GM18517 (cell line): ENCODE measurements around the gene RORC.

ENCODE experiments used
- ATAC-seq: cut with Tn5 transposase; IDR thresholded peaks from one replicate; pipeline ENCODE4 v1.9.1; 2021; ENCODE audit warnings: mild to moderate bottlenecking, moderate library complexity; ENCODE audit not compliant: unreplicated experiment

Gene RORC

GRCh38 chr1:151828921-151829320 is 2.7 kb downstream of the RORC start:
- ATAC-seq, result no peak

- no peak for ATAC-seq
Observed at GRCh38 chr1:151827853-151828252, 3.7 kb downstream of the RORC start.

DNA sequence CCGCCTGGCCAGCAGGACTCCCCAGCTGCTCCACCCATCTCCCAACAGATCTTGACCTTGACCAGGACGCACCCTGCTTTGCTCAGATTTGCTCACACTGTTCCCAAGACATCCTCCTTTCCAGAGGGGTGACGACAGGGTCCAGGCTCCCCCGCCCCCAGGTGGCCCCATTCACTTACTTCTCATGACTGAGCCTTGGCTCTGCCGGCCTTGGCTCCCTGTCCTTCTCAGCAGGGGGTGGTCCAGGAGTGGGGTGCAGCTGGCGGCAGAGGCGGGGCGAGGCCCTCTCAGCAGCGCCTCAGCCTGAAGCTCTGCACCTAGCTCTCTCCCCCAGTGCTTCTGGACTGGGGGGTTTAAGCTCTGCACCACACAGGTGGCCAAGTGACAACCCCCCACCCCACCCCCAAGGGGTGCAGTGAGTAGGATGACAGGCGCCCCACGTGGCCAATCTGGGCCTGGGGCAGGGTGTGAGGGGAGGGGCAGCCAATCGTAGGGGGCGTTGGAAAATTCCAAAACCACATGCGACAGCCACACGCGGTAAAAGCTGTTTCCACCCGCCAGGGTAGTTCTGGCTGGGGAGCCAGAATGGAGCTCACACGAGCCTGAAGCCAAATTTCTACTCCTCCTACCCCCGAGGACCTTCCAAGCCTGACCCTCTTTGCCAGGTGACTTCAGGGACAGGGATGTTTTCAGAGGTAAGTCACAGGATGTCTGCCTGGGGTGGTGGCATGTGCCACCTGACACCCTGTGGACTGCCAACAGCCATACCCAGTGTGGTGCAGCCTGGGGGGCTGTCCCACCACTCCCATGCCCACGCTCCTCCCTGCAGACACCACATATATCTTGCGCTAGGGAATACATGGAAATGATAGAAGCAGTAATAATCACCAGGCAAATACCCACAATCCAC is 5.6 kb downstream of the RORC start:
- no peak for ATAC-seq

- ATAC-seq, result no peak
Observed at GRCh38 chr1:151825204-151825603, 6.4 kb downstream of the RORC start.

DNA sequence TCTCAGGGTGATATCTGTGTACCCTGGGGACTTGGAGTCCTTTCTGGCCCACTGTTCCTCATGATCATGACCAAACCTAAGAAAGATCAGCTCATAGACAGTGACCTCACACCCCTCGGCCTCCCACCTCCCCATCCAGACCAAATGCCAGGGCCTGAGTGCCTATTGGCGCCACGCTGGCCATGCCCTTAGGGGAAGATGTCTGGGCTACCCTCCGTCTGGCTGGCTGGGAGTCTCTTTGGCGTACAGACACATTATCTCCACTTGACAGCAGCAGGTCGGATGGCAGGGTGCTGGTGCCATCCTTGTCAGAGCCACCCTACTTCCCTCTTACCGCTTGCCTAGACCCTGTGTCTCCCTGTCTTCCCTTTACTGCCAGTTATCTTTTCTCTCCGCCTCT is 8.4 kb downstream of the RORC start:
- no peak for ATAC-seq

DNA sequence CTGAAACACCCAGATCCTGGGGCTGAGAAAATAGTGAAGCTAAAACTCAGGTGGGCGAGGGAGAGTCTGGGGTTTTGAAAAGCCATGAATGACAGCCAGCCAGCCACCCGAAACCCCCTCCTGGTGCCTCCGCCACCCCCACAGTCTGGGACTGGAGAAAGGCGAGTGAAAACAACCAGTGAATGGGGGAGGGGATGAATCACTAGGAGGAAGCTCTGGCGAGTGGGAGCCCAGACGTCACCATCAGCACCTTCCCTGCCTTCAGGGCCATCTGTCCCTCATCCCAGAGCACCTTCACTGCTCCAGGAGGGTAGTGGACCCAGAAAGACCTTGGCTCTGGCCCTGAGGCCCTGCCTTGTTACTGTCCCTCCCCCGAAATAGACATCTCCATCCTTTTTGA is 9.2 kb downstream of the RORC start:
- no peak for ATAC-seq

- no peak for ATAC-seq
Observed at GRCh38 chr1:151820940-151821339, 10.7 kb downstream of the RORC start.

DNA sequence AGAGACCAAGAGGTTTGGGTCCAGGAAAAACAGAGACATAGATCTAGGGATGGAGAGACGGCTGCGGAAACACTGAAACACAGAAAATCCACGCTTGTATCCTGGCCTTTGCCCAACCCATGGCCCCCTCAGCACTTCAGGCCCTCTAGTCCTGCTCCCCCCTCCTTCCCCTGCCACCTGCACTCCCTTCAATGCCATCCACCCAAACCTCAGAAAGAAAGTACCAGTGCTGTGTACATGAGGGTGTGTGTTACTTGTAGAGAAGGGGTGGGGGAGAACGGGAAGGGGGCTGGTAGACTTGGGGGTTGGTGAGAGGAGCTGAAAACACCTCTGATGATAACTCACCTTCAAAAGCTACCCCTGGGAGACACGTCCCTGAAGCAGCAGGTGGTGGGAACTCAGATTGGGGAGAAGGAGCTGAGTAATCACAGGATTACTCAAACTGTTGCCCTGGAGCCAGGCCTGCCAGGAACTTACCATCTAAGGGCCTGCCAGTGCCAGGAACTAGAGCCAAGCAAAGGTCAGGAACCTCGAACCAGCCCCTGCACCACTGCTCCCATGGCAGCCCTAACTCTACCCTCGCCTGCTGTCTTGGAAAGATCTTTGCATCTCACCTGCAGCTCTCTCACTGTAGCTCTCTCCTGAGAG is 11.5 kb downstream of the RORC start:
- no peak for ATAC-seq

DNA sequence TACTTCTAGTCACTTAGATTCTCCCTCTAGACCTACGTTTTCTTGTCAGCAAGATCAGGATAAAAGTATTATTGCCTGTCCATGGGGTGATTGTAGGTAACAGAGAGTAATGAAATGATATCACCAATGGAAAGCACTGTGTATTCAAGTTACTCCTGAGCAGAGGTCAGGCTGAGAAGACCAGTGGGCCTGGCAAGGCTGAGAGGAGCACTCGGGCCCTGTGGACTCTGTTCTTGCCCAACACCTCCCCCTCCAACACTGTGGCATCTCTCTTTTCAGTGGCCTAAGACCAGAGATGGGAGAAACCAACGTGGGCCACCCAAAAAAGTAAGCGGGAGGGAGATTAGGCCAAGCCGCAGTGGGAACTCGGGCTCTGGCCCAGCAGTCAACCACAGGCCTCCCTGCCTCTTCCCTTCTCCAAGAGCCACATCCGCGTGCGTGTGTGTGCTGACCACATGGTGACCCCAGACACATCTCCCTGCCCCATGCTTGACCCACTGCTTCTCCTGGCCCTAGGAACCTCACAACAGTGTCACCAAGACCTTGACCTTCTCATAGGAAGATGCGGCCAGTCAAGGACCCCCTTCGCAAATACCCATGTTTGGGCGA is 12.3 kb downstream of the RORC start:
- no peak for ATAC-seq

DNA sequence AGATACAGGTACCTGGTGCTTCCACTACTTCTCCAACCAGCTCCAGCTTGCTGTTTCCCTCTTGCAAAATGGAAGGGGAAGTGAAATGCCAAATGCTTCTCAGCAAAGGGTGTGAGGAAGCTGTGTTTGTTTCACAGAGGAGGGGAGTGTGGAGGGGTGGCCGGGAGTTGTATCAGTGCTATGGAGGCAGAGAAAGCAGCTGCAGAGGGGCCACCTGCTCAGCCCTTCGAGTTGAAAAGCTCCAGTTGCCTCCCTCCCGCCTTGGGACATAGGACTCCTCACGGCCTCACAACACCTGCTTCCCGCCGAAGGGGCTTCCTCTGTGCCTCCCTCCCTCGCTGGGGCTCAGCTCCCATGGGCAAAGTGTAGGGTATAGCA is 14.3 kb downstream of the RORC start:
- ATAC-seq, result no peak

- no peak for ATAC-seq
Observed at GRCh38 chr1:151816548-151817352, 14.9 kb downstream of the RORC start.

- ATAC-seq, result no peak
Observed at GRCh38 chr1:151815716-151816327, 15.8 kb downstream of the RORC start.

DNA sequence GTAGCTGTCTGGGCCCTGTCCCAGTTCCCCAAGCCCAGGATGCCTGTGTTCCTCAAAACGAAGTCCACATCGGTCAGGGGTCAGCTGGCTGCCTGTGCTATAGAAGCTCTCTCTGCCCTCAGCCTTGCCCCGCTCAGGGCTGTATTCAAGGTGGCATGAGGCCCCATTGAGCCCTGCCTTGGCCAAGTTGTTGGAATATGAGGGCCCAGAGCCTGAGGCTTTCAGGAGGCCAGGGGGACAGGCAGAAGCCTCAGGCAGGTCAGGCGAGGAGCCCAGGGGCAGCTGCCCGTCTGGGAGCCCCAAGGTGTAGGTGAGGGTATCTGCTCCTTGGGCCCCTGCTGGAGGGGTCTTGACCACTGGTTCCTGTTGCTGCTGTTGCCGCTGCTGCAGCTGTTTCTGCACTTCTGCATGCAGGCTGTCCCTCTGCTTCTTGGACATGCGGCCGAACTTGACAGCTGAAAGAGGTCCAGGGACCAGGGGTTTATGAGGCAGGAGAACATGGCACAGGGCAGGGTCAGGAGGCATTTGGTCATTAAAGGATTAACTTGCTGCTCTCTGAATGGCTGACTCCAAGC is 16.5 kb downstream of the RORC start:
- ATAC-seq, result no peak

DNA sequence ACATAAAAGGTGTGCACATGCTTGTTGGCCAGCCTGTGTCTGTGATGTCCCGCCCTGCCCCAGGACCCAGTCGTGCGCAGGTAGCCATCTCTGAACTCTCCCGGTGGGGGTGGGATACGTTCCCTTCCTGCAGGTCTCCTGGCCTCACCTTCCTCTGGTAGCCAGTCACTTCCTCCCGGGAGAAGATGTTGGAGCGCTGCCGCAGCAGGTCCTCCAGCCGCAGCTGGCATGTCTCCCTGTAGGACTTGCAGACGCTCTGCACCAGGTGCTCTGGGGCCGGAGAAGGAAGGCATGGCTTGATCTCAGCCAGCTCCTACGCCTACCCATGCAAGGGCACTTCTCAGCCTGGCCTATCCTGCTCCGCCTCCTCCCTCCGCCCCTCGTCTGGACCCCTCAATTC is 17.2 kb downstream of the RORC start:
- no peak for ATAC-seq

DNA sequence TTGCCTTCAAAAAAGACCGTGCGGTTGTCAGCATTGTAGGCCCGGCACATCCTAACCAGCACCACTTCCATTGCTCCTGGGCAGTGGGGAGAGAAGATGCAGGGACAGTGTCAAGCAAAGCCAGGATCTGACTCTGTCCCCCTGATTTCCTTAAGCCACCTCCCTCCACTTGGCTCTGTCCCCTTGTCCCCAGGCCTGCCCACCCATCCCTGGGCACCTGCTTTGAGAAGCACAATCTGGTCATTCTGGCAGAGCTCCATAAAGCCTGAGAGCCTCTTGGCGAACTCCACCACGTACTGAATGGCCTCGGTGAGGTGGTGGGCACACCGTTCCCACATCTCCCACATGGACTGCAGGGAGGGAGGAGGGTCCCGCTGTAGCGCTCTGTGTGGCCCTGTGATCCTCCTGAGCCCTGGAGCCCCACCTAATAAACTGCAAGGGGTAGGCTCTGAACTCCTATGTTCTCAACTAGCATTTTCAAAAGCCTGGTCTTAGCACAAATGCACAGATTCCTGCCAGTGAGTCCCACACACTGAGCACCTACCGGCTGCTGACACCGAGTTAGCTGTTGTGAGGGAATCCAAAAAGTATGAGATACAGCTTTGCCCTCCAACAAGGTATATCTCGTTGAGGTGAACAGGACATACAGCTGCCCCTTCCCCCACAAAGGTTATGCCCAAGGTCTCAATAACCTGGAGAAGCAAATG is 18.2 kb downstream of the RORC start:
- no peak for ATAC-seq

DNA sequence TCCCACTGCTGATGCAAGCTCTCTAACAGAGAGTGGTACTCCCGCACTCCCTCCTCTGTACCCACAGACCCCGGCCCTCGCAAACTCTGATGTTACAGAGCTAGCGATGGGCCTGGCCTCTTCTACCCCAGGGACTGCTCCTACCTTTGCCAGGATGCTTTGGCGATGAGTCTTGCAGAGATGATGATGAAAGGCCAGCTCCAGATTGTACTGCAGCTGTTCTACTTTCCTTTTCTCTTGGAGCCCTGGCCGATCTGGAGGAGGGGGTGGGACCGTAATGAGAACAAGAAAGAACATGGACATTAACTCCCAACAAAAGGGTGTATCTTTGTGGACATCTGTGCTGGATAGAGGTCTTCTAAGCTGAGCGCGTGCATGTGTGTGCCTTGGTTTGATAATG is 20.4 kb downstream of the RORC start:
- ATAC-seq, result no peak

- ATAC-seq, result no peak
Observed at GRCh38 chr1:151809985-151810556, 21.5 kb downstream of the RORC start.

DNA sequence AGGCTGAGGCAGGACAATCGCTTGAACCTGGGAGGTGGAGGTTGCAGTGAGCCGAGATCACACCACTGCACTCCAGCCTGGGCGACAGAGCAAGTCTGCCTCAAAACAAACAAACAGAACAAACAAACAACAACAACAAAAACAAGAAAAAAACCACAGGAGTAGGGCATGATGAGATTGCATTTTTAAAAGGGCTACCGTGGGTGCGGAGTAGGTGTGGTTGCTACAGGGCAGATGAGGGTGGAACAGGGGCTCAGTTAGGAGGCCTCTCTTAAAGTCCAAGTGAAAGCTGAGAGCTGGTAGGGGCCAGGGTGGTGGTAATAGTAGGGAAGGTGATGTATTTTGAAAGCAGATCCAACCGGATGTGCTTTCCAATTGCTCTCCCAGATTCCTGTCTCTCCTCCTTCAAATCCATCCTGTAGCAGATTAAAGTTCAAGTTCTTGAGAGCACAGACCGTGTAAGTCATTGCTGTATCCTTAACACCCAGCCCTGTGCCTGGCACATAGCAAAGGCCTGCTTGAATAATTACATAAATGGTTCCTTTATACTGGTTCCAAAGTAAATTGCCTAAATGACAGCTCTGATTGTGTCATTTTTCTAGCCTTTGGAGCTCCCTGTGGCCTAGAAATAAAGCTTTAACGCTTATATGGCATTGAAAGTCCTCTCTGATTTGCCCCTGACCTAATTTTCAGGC is 22.2 kb downstream of the RORC start:
- ATAC-seq, result no peak

- no peak for ATAC-seq
Observed at GRCh38 chr1:151807766-151808165, 23.8 kb downstream of the RORC start.
